Measurements from ENCODE around the gene HOXD1. TPM values are rescaled to one million over a fixed set of nuclear protein-coding genes. Genes with fewer than 3 reads are reported as not detected.
A peak's percentile ranks its signal among the peaks of the same experiment; 100 is the strongest.

HOXD1 gene
- 1 to 10 TPM; 2.2 to 5.9 (median 4.6) TPM for total RNA-seq
- long read RNA-seq, donor 1, transcript HOXD1-201 (2 exons, 1,975 nt): major isoform, 10 of 10 reads
- long read RNA-seq, donor 1, partial matches to known transcripts: 0 of 10 reads
- long read RNA-seq, donor 1, other reads (novel, unspliced or antisense): 0 of 10 reads
- long read RNA-seq, donor 2, transcript HOXD1-201 (2 exons, 1,975 nt): major isoform, 14 of 15 reads
- long read RNA-seq, donor 2, partial matches to known transcripts: 0 of 15 reads
- long read RNA-seq, donor 2, other reads (novel, unspliced or antisense): 1 of 15 reads

DNA sequence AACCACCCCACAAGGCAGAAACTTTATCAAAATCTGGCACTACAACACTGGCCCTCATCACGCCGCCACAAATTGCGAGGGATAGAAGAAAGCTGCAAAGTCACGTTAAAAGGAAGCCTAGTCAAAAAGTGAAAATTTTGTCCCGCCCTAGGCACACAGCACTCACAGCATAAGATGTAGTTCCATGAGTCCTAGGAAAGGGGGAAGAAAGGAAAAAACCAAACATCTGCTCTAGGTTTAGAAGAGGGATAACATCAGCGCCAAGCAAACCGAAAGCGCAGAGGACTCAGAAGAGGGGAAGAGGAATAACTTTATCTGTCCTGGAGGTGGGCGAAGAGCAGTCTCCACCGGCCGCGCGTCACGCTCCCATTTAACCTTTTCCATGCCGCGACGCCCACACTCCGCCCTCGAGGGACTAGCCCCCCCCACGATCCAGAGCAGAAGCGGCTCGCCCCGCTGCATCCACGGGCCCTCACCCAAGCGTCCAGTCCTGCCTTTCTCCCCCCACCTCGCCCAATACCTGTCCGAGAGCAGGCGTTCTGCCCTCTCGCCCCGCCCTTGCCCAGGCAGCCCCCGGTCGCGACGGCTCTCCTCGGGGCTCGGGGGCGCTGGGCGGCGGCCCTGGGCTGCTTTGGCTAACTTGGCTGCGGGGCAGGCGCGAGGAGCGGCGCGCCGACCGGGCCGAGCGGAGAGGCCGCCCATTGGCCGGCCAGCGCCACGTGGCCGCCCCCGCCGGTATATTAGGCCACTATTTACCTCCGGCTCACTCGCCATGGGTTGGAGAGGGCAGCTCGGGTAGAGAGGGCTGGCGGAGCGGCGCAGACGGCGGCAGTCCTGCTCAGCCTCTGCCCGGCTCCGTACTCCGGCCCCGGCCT lies at the start of gene HOXD1:
TSS of gene HOXD1 (plus strand) at position 770 of the 875 bp plus-strand sequence. CDS start 134 bp downstream, outside the sequence.
- DNase-seq (peak; percentile 80 to 89 (median 84)), ATAC-seq (peak; percentile 91)
- Histone ChIP-seq H3K4me3 (peak within 1 kb of the TSS; percentile 52), H3K36me3 (ENCODE audit: low read depth) (no peaks in the 10 kb centered on the region), H3K4me1 (ENCODE audit: low read depth) (peaks cover 22% of the 10 kb centered on the region), H3K9me3 (no peaks in the 10 kb centered on the region)
- intact Hi-C loops (cut with DNase I, micrococcal nuclease): no loop called here
- TF ChIP-seq, protein P1, sequence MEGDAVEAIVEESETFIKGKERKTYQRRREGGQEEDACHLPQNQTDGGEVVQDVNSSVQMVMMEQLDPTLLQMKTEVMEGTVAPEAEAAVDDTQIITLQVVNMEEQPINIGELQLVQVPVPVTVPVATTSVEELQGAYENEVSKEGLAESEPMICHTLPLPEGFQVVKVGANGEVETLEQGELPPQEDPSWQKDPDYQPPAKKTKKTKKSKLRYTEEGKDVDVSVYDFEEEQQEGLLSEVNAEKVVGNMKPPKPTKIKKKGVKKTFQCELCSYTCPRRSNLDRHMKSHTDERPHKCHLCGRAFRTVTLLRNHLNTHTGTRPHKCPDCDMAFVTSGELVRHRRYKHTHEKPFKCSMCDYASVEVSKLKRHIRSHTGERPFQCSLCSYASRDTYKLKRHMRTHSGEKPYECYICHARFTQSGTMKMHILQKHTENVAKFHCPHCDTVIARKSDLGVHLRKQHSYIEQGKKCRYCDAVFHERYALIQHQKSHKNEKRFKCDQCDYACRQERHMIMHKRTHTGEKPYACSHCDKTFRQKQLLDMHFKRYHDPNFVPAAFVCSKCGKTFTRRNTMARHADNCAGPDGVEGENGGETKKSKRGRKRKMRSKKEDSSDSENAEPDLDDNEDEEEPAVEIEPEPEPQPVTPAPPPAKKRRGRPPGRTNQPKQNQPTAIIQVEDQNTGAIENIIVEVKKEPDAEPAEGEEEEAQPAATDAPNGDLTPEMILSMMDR (IDR thresholded peaks at IDR 0.05): no peak

DNA sequence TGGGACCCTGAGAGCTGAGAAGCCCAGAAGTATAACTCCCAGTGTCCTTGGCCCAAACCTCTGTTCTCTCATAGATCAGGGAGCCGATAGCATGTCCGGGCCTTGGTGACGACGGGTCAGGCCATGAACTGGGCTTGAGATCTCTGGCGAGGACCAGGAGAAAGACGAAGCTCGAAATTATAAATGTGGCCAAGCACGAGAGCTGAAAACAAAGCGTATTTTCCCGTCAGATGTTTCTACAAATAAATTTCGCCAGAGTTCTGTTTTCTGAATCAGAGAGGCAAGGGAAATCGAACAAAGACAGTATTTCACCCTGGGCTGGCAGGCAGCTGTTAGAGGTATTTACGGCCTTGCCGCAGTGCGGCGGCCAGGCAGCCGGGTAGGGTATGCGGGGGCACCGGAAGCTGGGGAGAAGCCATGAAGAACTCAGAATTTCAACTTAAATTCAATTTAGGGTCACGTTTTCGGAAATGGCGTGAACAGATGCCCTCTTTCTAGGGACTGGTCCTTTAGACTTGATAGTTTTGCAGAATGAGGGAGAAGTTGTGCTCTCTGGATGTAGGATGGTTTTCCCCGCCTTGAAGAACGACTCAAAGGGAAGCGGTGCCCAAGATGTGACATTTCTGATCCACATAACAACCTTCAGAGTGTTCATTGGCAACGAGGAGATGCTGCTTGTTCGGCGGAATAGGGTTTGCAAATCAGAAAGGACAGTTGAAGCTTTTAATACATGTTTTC lies 49.4 kb upstream of the HOXD1 start:
- TF ChIP-seq, protein P1 (IDR thresholded peaks at IDR 0.05): no peak

DNA sequence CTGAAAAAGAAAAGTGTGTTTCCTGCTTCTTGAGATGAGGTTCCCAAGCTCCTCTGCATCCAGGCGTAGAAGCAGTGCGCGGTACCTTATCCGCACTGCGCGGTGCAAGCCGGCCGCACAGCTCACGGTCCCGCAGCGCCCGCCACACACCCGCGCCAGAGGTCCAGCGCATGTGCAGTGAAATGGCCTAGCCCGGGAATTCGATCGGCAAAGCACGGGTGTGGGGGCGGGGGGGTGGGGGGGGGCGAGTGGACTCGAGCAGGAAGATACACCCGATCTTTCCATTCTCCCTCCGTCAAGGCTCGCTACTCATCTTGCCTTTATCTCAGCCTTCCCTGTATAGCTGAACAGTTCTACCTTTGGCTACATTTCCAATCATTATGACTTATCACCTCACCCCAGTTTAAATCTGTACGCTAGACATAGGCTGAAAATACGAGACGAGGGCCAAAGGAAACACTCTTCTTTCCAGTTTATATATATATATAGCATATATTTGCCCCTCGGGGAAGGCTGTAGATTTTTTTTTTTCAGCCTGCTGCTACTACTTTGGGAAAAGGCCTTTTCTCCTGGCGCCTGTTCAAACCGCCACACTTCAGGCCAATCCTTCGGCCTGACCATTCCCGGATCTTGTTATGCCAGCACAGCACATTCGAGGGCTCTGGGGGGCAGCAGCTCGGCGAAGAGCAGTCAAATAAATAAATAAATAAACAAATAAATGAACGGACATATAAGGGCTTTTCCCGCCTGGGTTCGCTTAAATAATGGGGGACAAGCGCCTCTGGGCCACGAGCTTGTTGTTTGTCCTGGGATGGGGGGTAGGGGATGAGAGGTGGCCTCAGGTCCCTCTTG lies 48.6 kb upstream of the HOXD1 start:
- Histone ChIP-seq H3K4me1 (ENCODE audit: low read depth) (peaks cover 6% of the 10 kb centered on the region), H3K9me3 (no peaks in the 10 kb centered on the region), H3K4me3 (no peak overlapping the region), H3K36me3 (ENCODE audit: low read depth) (no peaks in the 10 kb centered on the region)
- intact Hi-C loops (cut with DNase I, micrococcal nuclease): loop anchor here (2.0 to 10.0 kb wide), 6 partner anchors 145 to 685 kb away; no protein-coding TSS in a partner anchor
- ATAC-seq (no peak), DNase-seq (peak in 1 of 3 donors; percentile 38)
- TF ChIP-seq, protein P1 (IDR thresholded peaks at IDR 0.05): no peak

More for the DNA sequence above, 49.4 kb upstream of the HOXD1 start:
- no peaks in the 10 kb centered on the region for H3K9me3 ChIP-seq
- no peak overlapping the region for H3K4me3 ChIP-seq
- peaks cover 6% of the 10 kb centered on the region for H3K4me1 ChIP-seq (ENCODE audit: low read depth)
- no peaks in the 10 kb centered on the region for H3K36me3 ChIP-seq (ENCODE audit: low read depth)
- intact Hi-C loops (cut with DNase I, micrococcal nuclease): no loop called here
- no peak for DNase-seq
- no peak for ATAC-seq

DNA sequence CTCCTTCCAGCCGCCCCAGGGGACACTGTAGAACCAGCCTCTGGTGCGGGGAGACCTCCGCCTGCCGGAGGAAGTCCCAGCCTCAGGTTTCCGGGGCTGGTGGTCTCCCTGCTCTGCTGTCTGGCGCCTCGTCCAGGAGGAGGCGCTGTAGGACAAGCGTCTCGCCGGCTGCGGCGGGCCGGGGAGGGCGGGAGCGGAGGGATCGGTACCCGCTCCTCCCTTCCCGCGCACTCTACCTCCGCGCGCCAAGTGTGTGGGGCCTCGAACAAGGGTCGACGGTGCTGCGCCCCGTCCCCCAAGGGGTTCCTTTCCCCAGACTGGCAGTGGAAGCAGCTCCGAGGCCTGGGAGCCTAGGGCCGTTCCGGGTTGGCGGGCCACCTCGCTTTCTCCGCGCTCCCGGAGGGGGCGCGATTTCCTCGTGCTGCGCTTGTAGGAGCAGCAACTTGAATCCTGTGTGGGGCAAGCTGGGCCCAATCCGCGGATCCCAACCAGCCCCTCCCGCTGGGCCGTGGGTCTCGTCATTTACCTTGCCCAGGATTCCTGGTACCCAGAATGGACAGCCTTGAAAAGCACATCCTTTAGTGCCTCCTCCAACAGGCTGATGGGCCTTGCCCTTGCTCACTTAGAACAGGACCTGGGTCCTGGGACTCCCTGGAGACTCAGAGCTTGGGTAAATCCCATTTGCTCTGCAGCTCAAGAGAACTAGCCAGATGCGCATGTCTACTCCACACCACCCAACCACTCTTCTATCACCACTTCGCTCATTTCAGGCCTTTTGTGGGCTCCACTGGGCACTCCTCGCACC lies 47.8 kb upstream of the HOXD1 start:
- intact Hi-C loops (cut with DNase I, micrococcal nuclease): loop anchor here (2.0 to 10.0 kb wide), 6 partner anchors 144 to 684 kb away; no protein-coding TSS in a partner anchor
- ATAC-seq (peak; percentile 83), DNase-seq (peak in 2 of 3 donors; percentile 76 to 87)
- Histone ChIP-seq H3K4me1 (ENCODE audit: low read depth) (peaks cover 7% of the 10 kb centered on the region), H3K9me3 (no peaks in the 10 kb centered on the region), H3K4me3 (peak overlapping the region; percentile 10), H3K36me3 (ENCODE audit: low read depth) (no peaks in the 10 kb centered on the region)
- TF ChIP-seq, protein P1 (IDR thresholded peaks at IDR 0.05): peak; percentile 83
